ENCODE data around the gene KRT6B. TPM values are rescaled to one million over a fixed set of nuclear protein-coding genes. Genes with fewer than 3 reads are reported as not detected.

KRT6B gene
- polyA plus RNA-seq, 1 donor from 2014 or later, result not detected

DNA sequence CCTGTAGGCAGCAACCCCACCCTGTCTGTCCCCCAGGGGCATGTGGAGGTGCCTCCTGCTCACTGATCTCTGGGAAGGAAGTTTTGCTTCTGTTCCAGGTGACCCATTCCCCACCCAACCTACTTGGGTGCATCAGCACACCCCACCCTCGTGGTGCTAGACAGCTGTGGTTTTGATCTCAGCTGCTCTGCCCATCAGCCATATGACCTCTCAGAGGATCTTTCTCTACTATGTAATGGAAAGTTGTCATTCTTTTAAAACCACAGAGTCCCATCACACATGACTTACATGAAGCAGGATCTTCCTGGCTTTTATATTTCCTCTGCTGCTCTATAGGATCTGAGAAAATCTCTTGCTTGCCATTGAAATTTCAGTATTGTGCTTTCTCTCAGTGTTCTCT lies 32.3 kb downstream of the KRT6B start:
- Histone ChIP-seq H3K27me3 (ENCODE audit: insufficient read depth, low read depth, low read length) (no peaks in the 10 kb centered on the region), H3F3A (ENCODE audit: insufficient read depth, low read length, poor library complexity, severe bottlenecking) (no peaks in the 10 kb centered on the region), H3K27ac (ENCODE audit: low read length) (no peak overlapping the region), H3K4me2 (ENCODE audit: low read length) (no peak overlapping the region), H3K36me3 (ENCODE audit: insufficient read depth, low read length) (no peaks in the 10 kb centered on the region), H3K79me2 (replicated peaks; ENCODE audit: insufficient read depth, low read length) (no peaks in the 10 kb centered on the region), H2AFZ (ENCODE audit: low read depth, low read length) (no peak overlapping the region), H3K9ac (ENCODE audit: low read length) (no peak overlapping the region), H3K9me3 (ENCODE audit: low read length) (no peaks in the 10 kb centered on the region), H3K4me3 (ENCODE audit: low read length) (no peak overlapping the region), H4K20me1 (ENCODE audit: insufficient read depth) (no peaks in the 10 kb centered on the region), H3K9me2 (ENCODE audit: insufficient read depth, low read length) (no peaks in the 10 kb centered on the region)
- no peak for TF ChIP-seq MXI1 (conservative IDR thresholded peaks at IDR 0.05; ENCODE audit: poor library complexity, severe bottlenecking)
- no peak for TF ChIP-seq SMC3 (conservative IDR thresholded peaks at IDR 0.05; ENCODE audit: poor library complexity)
- TF ChIP-seq, protein P1, sequence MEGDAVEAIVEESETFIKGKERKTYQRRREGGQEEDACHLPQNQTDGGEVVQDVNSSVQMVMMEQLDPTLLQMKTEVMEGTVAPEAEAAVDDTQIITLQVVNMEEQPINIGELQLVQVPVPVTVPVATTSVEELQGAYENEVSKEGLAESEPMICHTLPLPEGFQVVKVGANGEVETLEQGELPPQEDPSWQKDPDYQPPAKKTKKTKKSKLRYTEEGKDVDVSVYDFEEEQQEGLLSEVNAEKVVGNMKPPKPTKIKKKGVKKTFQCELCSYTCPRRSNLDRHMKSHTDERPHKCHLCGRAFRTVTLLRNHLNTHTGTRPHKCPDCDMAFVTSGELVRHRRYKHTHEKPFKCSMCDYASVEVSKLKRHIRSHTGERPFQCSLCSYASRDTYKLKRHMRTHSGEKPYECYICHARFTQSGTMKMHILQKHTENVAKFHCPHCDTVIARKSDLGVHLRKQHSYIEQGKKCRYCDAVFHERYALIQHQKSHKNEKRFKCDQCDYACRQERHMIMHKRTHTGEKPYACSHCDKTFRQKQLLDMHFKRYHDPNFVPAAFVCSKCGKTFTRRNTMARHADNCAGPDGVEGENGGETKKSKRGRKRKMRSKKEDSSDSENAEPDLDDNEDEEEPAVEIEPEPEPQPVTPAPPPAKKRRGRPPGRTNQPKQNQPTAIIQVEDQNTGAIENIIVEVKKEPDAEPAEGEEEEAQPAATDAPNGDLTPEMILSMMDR (IDR thresholded peaks at IDR 0.05; ENCODE audit: poor library complexity, severe bottlenecking), result no peak
- TF ChIP-seq EP300 (conservative IDR thresholded peaks at IDR 0.05; ENCODE audit: poor library complexity, severe bottlenecking), result no peak

DNA sequence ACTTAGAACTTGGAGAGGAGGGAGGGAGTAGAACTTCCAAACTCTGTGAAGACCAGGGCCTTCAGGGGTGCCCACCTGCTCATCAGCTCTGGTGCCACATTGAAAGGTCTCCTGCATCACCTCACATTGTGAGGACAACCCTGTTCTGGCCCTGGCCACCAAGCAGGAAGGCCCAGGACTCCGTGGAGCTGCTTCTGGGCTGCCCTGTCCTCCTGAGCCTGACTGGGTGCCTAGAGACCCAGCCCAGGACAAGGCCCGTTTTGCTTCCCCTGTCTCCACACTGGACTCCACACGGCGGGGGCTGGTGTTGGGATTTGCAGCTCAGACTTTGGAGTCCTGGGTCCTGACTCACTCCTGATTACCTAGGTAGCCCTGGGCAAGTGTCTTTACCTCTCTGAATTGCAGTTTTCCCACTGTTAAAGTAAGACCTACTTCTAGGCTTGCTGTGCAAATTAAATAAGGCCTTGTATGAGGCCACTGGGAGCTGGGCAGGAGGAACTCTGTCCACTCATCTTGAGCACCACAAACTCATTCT lies 33.3 kb downstream of the KRT6B start:
- H3K4me3 ChIP-seq (ENCODE audit: low read length), result no peak overlapping the region
- no peak overlapping the region for H3K9ac ChIP-seq (ENCODE audit: low read length)
- no peaks in the 10 kb centered on the region for H3K36me3 ChIP-seq (ENCODE audit: insufficient read depth, low read length)
- H3K9me2 ChIP-seq (ENCODE audit: insufficient read depth, low read length), result no peaks in the 10 kb centered on the region
- TF ChIP-seq POLR2AphosphoS5 (IDR thresholded peaks at IDR 0.05) (no peak), TAF1 (IDR thresholded peaks at IDR 0.05; ENCODE audit: low read depth) (no peak), RAD21 (conservative IDR thresholded peaks at IDR 0.05) (no peak)
- TF ChIP-seq, protein P2, sequence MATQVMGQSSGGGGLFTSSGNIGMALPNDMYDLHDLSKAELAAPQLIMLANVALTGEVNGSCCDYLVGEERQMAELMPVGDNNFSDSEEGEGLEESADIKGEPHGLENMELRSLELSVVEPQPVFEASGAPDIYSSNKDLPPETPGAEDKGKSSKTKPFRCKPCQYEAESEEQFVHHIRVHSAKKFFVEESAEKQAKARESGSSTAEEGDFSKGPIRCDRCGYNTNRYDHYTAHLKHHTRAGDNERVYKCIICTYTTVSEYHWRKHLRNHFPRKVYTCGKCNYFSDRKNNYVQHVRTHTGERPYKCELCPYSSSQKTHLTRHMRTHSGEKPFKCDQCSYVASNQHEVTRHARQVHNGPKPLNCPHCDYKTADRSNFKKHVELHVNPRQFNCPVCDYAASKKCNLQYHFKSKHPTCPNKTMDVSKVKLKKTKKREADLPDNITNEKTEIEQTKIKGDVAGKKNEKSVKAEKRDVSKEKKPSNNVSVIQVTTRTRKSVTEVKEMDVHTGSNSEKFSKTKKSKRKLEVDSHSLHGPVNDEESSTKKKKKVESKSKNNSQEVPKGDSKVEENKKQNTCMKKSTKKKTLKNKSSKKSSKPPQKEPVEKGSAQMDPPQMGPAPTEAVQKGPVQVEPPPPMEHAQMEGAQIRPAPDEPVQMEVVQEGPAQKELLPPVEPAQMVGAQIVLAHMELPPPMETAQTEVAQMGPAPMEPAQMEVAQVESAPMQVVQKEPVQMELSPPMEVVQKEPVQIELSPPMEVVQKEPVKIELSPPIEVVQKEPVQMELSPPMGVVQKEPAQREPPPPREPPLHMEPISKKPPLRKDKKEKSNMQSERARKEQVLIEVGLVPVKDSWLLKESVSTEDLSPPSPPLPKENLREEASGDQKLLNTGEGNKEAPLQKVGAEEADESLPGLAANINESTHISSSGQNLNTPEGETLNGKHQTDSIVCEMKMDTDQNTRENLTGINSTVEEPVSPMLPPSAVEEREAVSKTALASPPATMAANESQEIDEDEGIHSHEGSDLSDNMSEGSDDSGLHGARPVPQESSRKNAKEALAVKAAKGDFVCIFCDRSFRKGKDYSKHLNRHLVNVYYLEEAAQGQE (IDR thresholded peaks at IDR 0.05; ENCODE audit: borderline replicate concordance), result no peak
- H3F3A ChIP-seq (ENCODE audit: insufficient read depth, low read length, poor library complexity, severe bottlenecking), result no peaks in the 10 kb centered on the region
- no peaks in the 10 kb centered on the region for H3K9me3 ChIP-seq (ENCODE audit: low read length)
- no peaks in the 10 kb centered on the region for H4K20me1 ChIP-seq (ENCODE audit: insufficient read depth)
- H3K27me3 ChIP-seq (ENCODE audit: insufficient read depth, low read depth, low read length), result no peaks in the 10 kb centered on the region
- no peak overlapping the region for H3K27ac ChIP-seq (ENCODE audit: low read length)
- H2AFZ ChIP-seq (ENCODE audit: low read depth, low read length), result no peak overlapping the region
- H3K79me2 ChIP-seq (replicated peaks; ENCODE audit: insufficient read depth, low read length), result no peaks in the 10 kb centered on the region
- no peak overlapping the region for H3K4me2 ChIP-seq (ENCODE audit: low read length)

DNA sequence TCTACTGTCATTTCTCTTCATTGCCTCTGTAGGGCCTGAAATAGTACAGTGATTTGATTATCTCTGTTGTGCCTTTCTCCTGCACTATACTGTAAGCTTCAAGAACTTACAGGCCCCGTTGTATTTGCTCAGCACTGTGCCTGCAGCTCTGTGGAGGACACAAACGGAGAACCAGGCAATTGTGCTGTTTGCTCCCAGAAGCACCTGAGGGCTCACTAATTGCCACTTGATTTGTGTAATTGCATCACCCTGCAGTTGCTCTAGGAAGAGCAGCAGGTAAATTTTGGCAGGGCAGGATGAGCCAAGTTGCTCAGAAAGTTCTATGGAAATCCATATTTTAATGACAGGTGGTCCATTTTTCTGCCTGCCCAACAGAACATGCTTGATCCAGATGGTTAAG lies 34.2 kb downstream of the KRT6B start:
- Histone ChIP-seq H3K27ac (ENCODE audit: low read length) (no peak overlapping the region), H3K9me3 (ENCODE audit: low read length) (no peaks in the 10 kb centered on the region), H3K4me3 (ENCODE audit: low read length) (no peak overlapping the region), H3K27me3 (ENCODE audit: insufficient read depth, low read depth, low read length) (no peaks in the 10 kb centered on the region), H2AFZ (ENCODE audit: low read depth, low read length) (no peak overlapping the region), H3K9ac (ENCODE audit: low read length) (no peak overlapping the region), H3K36me3 (ENCODE audit: insufficient read depth, low read length) (no peaks in the 10 kb centered on the region), H4K20me1 (ENCODE audit: insufficient read depth) (no peaks in the 10 kb centered on the region), H3K79me2 (replicated peaks; ENCODE audit: insufficient read depth, low read length) (no peaks in the 10 kb centered on the region), H3F3A (ENCODE audit: insufficient read depth, low read length, poor library complexity, severe bottlenecking) (no peaks in the 10 kb centered on the region), H3K9me2 (ENCODE audit: insufficient read depth, low read length) (no peaks in the 10 kb centered on the region), H3K4me2 (ENCODE audit: low read length) (no peak overlapping the region)
- no peak for TF ChIP-seq EZH2 (IDR thresholded peaks at IDR 0.05; ENCODE audit: borderline replicate concordance, insufficient read depth, low read length, poor library complexity, severe bottlenecking)
- no peak for TF ChIP-seq TAF1 (IDR thresholded peaks at IDR 0.05; ENCODE audit: low read depth)
- no peak for TF ChIP-seq MXI1 (conservative IDR thresholded peaks at IDR 0.05; ENCODE audit: poor library complexity, severe bottlenecking)
- TF ChIP-seq, protein P2 (IDR thresholded peaks at IDR 0.05; ENCODE audit: borderline replicate concordance), result no peak
- TF ChIP-seq, protein P1 (IDR thresholded peaks at IDR 0.05; ENCODE audit: poor library complexity, severe bottlenecking), result no peak
- no peak for TF ChIP-seq EP300 (conservative IDR thresholded peaks at IDR 0.05; ENCODE audit: poor library complexity, severe bottlenecking)
- no peak for TF ChIP-seq SMC3 (conservative IDR thresholded peaks at IDR 0.05; ENCODE audit: poor library complexity)
- TF ChIP-seq RAD21 (conservative IDR thresholded peaks at IDR 0.05), result no peak
- TF ChIP-seq POLR2AphosphoS5 (IDR thresholded peaks at IDR 0.05), result no peak
